ENCODE data around the gene GPSM3. TPM values are rescaled to one million over a fixed set of nuclear protein-coding genes. Genes with fewer than 3 reads are reported as not detected.

The GPSM3 gene
- total RNA-seq, 1 experiment from 2014 or later: 11.8 TPM

GRCh38 chr6:32202186-32202585 is 9.7 kb upstream of the GPSM3 start:
- Histone ChIP-seq H2BK5ac (ENCODE audit: insufficient read length, low read length) (no peak overlapping the region), H4K20me1 (ENCODE audit: control insufficient read depth, insufficient read depth, insufficient read length) (no peaks in the 10 kb centered on the region), H3K79me2 (ENCODE audit: insufficient read depth, low read length) (no peaks in the 10 kb centered on the region), H2BK15ac (ENCODE audit: low read depth, low read length) (no peak overlapping the region; the same call in 1 of the 2 replicates), H2BK120ac (ENCODE audit: low read depth, low read length, poor library complexity, severe bottlenecking) (no peak overlapping the region), H3K4me2 (ENCODE audit: insufficient read depth, insufficient read length, low read length) (no peak overlapping the region), H4K91ac (ENCODE audit: insufficient read length, low read depth, low read length) (no peak overlapping the region), H3K23me2 (ENCODE audit: insufficient read length, low read depth, low read length, poor library complexity, severe bottlenecking) (no peaks in the 10 kb centered on the region), H2AK5ac (ENCODE audit: insufficient read length, low read length) (no peak overlapping the region), H3K4me1 (ENCODE audit: insufficient read depth, low read length) (no peaks in the 10 kb centered on the region; the same call in 1 of the 2 replicates), H3K18ac (ENCODE audit: insufficient read length, low read depth, low read length) (no peak overlapping the region), H2BK20ac (ENCODE audit: low read depth, low read length, poor library complexity, severe bottlenecking) (no peak overlapping the region), H3K9ac (ENCODE audit: extremely low read depth, insufficient read length, low read length) (no peak overlapping the region), H3K27me3 (ENCODE audit: insufficient read depth, low read length) (no peaks in the 10 kb centered on the region), H2BK12ac (ENCODE audit: insufficient read length, low read depth, low read length) (no peak overlapping the region), H3K79me1 (ENCODE audit: insufficient read depth, low read depth, low read length, poor library complexity, severe bottlenecking) (no peaks in the 10 kb centered on the region), H4K5ac (ENCODE audit: insufficient read length, low read depth, low read length) (no peak overlapping the region), H3K4ac (ENCODE audit: low read depth, low read length) (no peak overlapping the region), H3K56ac (ENCODE audit: insufficient read length, low read depth, low read length) (no peak overlapping the region), H4K8ac (replicated peaks; ENCODE audit: insufficient read length, low read depth, low read length) (no peak overlapping the region), H3K9me3 (ENCODE audit: control insufficient read depth, low read depth, low read length) (no peaks in the 10 kb centered on the region), H3K23ac (ENCODE audit: insufficient read length, low read depth, low read length) (no peak overlapping the region), H3K14ac (ENCODE audit: insufficient read depth, low read length) (no peak overlapping the region), H3T11ph (ENCODE audit: low read length) (no peak overlapping the region), H3K27ac (ENCODE audit: insufficient read length, low read depth, low read length) (no peak overlapping the region), H2AFZ (ENCODE audit: low read length) (no peak overlapping the region)
- Mint-ChIP-seq H3K4me3 (no peak overlapping the region), H3K9me3 (peaks cover 0 to 3% of the 10 kb centered on the region in 2 experiments; a peak in 2 of 5 replicates), H3K27me3 (ENCODE audit: low read depth) (peaks cover 5% of the 10 kb centered on the region), H3K4me1 (peaks cover under 1 to 5% of the 10 kb centered on the region in 2 experiments; a peak in 3 of 4 replicates), H3K27ac (no peak overlapping the region), H3K36me3 (ENCODE audit: insufficient read depth in 1 of 3, low read depth in 3 of 3) (no peaks in the 10 kb centered on the region)
- no peak for DNase-seq
- no CpG with 5 or more reads among the region's 9 CpGs for WGBS (ENCODE audit: extremely low coverage, insufficient read length, low lambda C conversion rate)
- no peak for TF ChIP-seq CTCF (conservative IDR thresholded peaks at IDR 0.05)

Data from H9 (cell line).